HG03108 (cell line): ENCODE data around the gene LZTS3.
"Not testable (repeated sequence)": the region's sequence is repeated elsewhere in the genome, so short reads cannot be mapped to it uniquely, and the experiment has no call there.

Source experiments
- ATAC-seq: cut with Tn5 transposase; IDR thresholded peaks from one replicate; pipeline ENCODE4 v1.9.1; 2021; ENCODE audit warnings: moderate library complexity; ENCODE audit not compliant: unreplicated experiment

Gene LZTS3

DNA sequence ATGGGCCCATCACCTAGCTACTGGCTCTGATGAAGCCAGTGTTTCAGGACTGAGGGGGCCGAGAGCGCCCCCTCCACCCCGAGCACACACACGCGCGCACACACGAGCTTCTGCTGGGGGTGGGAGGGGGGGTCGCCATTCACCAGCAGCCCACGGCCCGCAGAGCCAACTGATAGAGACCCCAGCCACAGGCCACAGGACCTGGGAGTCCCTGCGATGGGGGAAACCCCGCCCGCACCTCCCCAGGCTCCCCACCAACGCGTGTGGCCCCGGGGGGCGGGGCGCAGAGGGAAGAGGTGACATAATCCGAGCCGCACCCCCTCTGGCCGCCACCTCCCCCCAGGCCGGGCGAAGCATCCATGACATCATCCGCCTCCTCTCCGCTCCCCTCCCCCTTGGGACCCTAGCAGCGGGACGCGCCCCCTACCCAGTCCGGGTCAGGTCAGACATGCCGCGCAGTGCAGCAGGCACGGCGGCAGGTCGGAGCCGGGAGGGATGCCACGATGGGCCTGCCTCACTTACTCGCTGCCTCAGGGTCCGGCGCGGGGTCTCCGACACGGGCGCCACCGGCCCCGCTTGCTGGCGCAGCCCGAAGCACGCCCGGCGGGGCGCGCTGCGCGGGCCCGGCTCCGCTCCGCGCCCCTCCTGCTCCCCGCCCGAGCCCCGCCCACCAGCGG, at the start of gene LZTS3:
Gene LZTS3, minus strand, starts transcription at position 617 of the 677 bp plus-strand sequence. CDS start 6,386 bp downstream, outside the sequence.
- ATAC-seq, result peak; percentile 28

DNA sequence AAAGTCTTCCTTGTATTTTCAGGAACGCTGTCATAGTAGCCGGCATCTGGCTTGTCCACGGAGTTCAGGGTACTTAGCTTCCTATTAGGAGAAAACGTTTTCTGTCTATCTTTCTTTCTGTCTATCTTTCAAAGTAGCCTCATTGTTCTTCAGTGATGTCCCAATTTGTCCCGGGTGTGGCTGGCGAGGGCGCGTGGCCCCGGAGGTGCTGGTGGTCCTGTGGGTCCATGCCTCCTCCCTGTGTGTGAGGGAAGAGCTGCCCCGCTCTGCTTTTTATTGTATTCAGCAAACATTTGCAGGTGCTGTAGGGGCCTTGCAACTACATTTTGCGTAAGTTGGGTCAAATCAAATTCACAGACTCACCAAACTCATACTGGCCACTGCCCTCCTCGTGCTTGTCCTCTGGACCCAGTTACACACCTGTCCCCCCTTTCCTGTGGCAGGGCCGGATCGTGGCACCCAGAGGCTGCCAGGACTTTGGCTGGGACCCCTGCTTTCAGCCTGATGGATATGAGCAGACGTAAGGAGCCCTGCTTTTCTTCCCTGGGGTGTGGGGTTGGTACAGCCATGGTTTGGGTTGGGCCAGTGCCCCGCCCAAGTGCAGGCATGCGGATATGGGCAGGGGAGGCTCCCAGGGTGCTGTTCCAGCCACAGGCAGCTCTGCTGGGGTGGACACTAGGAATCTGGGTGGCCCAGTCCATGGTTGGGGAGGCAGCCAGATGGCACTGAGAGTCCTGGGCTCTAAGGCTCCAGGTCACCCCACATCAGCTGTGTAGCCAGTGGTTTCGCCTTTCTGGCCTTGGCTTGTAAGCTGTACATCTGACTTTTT, 48.3 kb upstream of the LZTS3 start:
- ATAC-seq, result no peak

DNA sequence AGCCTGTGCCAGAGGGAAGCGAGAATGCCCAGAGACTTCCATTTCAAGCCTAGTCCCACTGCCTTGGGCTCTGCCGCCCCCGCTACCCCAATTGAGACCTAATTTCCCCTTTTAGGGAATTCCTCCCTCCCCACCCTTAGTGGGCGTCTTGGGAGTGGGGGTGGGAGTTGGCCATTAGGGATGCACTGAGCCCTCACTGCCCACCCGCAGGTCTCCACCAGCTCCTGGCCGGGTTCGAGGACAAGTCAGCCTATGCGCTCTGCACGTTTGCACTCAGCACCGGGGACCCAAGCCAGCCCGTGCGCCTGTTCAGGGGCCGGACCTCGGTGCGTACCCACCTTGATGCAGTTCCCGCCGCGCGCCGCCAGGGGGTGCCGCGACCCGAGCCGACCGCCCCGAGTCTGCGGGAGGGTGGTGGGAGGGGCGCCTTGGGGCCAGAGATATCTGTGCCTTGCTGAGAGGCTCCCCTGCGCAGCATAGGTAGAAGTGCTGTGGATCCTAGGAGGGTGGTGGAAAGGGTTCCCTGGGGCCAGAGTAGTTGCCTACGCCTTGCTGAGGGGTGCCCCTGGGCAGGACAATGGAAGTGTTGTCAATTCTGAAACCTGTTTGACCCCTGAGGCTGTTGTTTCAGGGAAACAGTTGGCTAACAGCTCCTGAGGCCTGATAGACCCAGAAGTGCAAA, 45.1 kb upstream of the LZTS3 start:
- no peak for ATAC-seq

DNA sequence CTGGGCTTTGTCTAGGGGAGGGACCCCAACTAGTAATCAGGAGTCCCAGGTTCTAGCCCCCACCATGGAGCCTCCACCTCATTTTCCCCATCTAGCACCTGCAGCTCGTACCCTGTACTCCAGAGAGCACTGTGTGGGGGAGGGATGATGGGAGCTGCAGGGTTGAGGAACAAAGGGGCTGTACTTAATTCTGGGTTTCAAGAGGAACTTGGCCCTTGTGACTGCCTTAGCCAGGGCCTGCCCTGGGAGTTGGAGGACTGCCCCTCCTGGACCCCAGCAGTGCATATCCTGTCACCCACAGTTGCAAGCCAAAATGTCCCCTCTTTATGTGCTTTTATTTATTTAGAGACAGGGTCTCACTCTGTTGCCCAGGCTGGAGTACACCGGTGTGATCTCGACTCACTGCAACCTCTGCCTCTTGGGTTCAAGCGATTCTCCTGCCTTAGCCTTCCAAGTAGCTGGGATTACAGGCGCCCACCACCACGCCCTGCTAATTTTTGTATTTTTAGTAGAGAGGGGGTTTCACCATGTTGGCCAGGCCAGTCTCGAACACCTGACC, 42.1 kb upstream of the LZTS3 start:
- not testable (repeated sequence) for ATAC-seq

DNA sequence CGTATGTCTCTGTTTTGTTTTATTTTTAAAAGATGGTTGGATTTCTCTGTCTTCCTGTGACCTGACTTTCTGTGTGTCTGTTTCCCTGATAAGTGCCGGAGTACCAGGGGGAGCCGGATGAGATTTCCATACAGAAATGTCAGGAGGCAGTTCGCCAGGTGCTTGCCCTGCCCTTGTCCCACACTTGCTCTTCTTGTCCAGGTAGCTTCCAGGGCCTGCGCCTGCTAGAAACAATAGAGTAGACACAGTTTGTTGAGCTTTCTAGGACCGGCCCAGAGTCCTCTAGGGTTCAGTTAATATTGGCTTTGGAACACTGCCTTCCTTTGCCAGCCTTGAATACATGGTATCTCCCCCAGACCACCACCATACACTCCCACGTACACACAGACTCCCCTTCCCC, 39.9 kb upstream of the LZTS3 start:
- no peak for ATAC-seq

DNA sequence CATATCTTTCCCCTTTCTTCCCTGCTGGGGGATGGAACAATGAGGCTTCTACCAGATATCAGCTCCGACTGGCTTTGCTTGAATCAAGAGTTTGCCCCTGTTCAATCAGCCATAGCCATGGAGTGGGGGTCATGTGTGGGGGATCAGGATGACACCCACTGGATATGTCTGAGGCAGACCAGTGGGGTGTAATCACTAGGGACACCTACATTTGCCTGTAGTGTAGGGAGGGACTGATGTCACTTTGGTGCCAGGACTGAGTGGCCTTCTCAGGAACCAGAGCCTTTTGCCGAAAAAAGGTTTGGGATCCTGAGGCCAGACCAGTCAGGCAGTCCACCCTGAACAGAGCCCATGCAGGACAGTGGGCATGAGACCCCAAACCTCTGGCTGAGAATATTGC, 37.0 kb upstream of the LZTS3 start:
- no peak for ATAC-seq

DNA sequence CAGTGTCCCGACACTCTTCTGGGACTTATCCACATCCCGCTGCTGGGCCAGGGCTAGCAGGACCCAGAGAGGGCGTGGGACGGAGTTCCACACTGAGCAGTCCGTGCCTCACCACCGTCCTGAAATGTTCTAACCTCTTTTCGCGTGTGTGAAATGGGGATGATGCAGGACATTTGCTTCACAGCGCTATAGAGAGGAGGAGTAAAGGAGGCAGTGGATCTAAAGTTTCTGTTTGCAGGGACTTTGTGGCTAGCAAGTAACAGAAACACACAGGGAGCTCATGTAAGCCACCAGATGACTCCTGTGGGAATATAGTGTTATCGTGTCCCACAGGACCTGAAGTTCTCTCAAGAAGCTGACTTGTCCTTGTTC, 36.6 kb upstream of the LZTS3 start:
- ATAC-seq, result no peak

DNA sequence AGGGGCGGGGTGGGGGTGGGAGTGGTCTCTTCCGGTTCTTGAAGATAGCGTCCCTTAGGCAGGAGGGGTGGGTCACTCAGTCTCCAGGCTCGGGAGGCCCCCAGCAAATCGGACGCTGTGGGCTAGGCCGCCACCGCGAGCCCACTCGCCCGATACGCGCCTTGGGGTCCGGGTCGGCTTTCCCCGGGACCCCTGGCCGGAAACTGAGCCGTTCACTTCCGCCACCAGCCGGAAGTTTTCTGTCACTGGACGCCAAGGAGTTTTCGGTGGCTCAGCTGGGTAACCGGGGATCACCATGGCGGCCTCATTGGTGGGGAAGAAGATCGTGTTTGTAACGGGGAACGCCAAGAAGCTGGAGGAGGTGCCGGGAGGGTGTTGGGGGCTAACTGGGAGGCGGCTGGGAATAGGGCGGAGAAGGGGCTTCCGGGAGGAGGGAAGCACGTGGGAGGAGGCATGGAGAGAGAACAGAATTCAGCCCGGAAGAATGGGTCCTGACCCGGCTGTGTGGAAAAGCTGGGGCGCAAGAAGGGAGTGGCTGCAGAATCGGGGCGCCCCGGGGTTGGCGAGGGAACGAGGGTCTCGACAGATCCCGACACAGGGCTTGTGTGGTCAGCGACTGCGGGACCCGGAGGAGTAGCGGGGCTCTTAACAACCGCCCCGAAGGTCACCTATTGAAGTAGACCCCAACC, 36.1 kb upstream of the LZTS3 start, which contains the start of gene ITPA:
Gene ITPA, plus strand, starts transcription at position 242 of the 689 bp plus-strand sequence. Its CDS starts 54 bp downstream, at position 296.
- no peak for ATAC-seq

DNA sequence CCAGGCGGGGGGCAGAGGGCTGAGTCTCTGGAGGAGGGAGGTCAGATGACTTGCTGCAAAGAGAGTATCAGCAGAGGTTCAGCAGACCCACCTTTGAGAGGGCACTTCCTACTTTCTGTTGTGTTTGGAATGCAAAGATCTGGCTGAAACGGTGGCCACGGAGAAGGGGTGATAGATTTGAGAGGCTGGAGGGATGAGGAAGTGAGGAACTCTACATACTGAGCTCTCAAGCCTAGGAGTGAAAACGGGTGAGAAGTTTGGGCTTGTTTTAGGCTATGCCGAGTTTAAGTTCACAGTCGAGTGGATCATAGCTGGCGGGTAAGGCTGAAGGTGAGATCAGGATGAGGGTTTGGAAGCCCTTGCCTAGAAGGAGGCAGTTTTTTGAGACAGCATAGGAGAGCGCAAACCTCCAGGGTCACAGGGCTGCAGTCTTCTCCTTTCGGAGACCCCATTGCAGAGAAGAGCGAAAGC, 35.5 kb upstream of the LZTS3 start:
- ATAC-seq, result no peak

DNA sequence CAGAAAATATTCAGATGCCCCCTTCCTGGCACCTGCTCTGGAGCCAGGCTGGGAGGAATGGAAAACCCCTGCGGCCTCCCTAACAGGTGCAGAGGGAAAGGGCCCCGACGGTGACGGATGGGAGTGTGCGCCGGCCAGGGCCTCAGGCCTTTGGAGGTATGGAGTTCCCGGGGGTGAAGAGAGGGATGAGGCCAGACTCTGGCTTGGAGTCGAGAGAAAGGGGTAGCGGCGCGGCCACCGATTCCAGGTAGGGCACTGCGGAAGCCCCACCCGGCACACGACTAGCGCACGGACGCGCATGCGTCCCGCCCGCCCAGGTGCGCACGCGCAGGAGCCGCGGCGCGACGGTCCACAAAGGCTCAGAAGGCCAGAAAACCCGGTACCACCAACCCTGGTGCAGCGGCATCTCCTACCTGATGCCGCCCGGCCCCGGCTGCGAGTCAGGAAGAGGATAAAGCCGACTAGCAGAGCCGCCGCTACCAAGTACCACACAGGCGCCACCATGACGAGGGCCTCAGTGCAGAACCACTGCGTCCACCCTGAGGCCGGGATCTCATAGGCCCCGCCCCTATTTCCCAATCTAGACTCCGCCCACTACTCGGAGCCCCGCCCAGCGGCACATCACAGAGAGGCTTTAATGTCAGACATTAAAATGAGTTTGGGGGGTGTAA, 30.9 kb upstream of the LZTS3 start, which contains the start of gene DDRGK1:
Gene DDRGK1, minus strand, starts transcription at position 559 of the 671 bp plus-strand sequence. Its CDS starts 55 bp downstream, at position 504.
- ATAC-seq, result peak; percentile 78

DNA sequence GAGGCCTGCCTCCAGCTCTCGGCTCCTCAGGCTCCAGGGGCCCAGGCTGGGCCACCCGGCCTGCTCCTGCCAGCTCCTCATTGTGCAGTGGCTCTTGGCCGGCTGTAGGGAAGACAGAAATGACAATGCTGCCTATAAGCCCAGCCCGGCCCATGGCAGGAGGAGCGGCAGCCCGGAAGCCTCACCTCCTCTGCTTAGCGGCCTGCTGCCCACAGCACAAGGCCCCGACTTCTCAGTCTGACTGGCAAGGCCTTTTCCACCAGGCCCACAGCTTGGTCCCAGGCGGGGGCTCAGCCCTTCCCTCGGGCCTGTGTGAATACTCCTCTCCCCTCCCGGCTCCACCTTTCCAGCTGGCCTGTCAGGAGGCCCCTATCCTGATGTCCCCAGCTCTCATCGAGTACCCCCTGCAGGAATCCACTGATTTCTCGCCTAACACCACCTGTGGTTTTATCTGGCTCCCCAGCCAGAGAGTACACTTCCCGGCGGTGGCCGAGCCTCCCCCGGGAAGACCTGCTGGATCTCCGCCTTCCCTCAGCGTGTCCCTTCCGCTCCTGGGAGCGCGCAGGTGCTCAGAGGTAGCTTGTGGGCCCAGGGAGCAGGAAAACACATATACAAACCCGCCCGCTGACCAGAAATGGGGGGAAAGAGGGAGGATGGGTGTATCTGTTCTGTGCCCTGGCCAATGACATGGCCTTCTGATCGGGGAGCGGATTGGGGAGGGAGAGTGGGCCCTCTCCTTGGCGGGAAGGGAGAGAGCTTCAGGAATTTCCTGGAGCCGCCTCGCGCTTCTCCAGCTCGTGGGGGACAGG, 30.2 kb upstream of the LZTS3 start:
- ATAC-seq, result peak; percentile 2

DNA sequence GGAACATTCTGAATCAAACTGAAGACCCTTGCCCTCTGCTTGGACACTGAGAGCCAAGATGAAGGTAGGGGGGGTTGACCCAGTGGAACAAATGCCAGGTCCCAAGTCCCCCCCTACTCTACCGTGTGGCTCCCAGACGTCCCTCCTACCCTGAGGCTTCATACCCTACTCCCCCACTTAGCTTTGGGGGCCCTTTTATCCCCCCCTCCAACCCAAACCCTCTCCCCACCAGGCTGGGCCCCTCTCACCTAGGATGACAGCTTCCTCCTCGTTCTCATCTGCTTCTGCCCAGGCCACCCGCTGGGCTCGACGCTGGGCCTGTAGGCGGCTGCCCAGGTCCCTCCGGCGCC, 29.6 kb upstream of the LZTS3 start:
- no peak for ATAC-seq

DNA sequence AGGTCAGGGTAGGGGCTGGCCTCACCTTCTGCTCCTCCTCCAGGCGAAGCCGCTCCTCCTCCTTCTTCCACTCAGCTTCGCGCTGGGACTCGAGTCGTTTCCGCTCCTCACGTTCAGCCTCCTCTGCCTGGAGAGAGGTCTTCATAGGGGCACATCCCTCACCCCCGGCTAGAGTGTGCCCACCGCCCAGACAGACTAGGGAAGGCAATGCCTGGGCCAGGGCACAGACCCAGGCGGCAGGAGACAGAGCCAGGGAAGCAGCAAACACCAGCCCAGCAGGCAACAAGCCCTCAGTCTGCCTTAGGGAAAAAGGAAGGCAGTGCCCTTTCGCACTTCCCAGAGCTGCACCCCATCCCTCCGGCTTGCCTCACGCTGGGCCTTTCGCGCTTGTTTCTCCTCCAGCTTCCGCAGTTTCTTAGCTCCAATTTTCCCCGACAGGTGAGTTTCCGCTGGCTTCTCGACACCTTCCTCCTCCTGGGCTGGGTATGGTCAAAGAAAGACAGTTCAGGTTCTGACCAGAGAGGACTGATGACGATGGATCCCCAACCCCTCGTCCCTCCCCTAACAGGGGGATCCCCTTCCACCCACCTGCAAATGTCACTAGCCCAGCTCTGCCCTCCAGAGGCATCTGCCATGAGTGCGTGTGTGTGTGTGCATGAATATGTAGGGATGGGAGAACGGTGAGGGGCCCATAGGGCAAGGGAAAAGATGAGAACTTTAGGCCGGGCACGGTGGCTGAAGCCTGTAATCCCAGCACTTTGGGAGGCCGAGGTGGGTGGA, 26.8 kb upstream of the LZTS3 start:
- no peak for ATAC-seq

DNA sequence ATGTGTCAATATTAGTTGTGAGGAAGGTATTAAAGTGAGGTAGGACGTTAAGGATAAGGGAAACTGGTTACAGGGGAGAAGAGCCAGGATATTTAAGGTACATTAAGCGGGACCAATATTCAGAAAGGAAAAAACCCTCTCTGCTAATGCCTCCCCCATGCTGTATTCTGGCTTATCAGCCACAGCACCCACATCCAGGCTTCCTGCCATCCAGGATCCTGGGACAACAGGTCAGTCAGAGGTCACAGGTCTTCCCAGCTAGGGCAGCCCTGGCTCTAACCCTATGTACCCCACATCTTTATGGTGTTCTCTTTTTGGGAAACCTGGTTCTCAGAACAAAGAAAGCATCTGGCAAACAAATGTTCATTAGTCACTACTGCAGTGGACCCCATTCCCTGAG, 25.9 kb upstream of the LZTS3 start:
- no peak for ATAC-seq

DNA sequence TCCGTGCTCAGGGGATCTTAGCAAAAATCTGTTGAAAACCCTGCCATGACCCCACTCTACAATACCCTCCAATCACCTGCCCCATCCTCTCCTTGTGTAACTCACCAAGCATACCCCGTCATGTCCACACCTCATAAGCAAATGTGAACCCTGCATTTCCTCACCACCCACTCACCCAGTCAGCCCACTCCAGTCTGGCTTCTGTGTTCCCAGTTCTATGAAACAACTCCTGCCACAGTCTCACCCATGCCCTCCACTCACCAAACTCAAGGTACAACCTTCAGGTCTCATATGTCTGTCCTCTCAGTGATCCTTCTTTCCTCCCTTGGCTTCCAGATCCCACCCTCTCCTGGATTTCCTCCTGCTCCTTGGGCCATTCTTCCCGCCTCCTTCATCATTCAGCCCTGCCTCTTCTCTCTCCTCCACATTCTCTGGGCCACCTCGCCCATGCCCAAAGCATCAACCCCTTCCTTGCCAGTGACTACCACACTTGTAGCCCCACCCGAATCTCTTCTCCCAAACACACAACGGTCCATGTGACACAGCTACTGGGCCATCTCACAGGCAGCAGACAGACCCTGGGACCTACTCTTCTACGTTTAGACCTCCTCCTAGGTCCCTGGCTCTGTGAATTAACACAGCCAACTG, 22.4 kb upstream of the LZTS3 start:
- no peak for ATAC-seq

DNA sequence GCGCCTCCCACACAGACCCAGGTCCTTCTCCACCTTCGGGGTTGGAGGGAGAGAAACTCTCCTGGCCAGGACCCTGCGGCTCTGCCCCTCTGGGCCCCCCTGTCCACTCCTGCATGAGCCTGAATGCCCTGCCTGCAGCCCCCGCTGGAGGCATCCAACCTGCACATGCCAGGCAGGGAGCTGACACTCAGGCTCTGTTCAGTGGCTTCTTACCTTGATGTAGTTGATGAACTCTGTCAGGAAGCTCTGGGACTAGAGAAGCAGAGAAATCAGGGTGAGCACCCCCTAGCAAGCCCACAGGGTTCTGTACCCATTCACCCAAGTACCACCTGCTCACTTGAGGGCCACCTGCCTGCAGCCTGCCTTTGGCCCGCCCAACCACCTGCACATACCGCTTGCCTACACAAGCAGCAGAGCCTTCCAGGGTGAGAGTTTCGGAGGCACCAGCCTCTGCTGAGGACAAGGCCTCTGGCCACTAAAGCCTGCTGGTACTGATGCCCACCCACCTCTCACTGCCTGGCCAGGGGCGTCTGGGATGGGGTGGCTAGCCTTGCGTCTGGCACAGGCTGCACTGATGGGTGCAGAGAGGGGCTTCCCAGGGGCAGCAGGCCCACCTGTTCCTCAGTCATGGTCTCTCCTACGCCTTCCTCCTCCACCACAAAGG, 21.4 kb upstream of the LZTS3 start:
- ATAC-seq, result no peak

DNA sequence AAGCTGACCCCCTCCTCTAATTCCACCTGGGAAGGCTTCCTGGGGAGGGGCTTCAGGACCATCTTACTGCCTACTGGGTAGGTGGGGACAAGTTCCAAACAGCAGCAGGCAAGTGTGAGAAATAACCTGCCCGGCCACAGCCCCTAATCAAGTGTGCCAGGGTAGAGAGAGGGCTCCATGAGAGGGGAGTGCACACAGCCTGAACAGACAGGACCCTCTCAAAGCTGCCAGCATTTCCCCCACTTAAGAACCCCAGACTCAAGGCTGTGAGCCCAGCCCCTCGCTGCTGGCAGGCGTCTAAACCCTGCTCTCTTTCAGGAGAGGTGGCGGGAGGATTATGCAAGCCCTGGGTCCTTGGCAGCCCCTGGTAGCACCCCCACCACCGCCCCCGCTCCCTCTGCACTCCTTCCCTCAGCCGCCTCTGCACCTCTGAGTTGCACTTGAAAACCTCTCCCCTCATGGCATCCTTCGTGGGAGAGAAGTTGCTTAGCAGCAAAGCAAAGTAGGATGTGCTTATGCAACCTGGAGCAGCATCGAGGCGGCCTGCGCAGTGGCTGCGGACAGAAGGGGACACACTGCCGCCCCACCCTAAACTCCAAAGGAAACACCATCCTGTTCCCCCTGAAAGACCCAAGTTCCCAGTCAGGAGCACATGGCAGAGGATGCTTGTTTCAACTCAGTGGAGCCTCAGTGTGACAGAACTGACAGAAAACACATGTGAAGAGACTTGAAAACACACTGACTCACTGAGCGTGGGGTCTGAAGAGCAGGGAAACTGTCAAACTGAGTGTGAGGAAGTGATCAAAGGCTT, 20.7 kb upstream of the LZTS3 start:
- no peak for ATAC-seq
